Omental fat pad (tissue), 4 donors: ENCODE results near the gene FSTL4. TPM values are rescaled to one million over a fixed set of nuclear protein-coding genes. Genes with fewer than 3 reads are reported as not detected.

Experiments
- ATAC-seq: fragments of 150-250 bp; one replicate; pipeline ENCODE4 v1.9.1; 2016; ENCODE audit warnings: mild to moderate bottlenecking, moderate library complexity; ENCODE audit not compliant: low FRiP score
- DNase-seq: peaks from one replicate; pipeline ENCODE4 v3.0.0-alpha.2; 2019; ENCODE audit warnings: low spot score
- CTCF ChIP-seq, 3 donors: fragments of 450-650 bp; IDR thresholded peaks; one replicate each; pipeline ENCODE4 v1.5.1; 2016 to 2017; ENCODE audit warnings: antibody characterized with exemption in 3 of 3, mild to moderate bottlenecking in 3 of 3, moderate library complexity in 2 of 3
- total RNA-seq, 4 donors: library from RNA; depleted of rRNA; stranded (reverse); fragments of >200 nt; gene quantifications; one replicate each; pipeline ENCODE4 v1.1.0, GENCODE V29; 2016

Gene FSTL4
- total RNA-seq, 4 donors from 2014 or later = 0.32 TPM; not detected in 3

GRCh38 chr5:133581918-133582317, 30.4 kb downstream of the FSTL4 start:
- no peak for TF ChIP-seq CTCF (IDR thresholded peaks at IDR 0.05)
- no peak for DNase-seq
- no peak for ATAC-seq

GRCh38 chr5:133581348-133581747, 31.0 kb downstream of the FSTL4 start:
- DNase-seq = no peak
- ATAC-seq = no peak
- TF ChIP-seq CTCF (IDR thresholded peaks at IDR 0.05) = no peak

GRCh38 chr5:133580618-133581017, 31.7 kb downstream of the FSTL4 start:
- no peak for TF ChIP-seq CTCF (IDR thresholded peaks at IDR 0.05)
- no peak for DNase-seq
- ATAC-seq = no peak

GRCh38 chr5:133579766-133580165, 32.6 kb downstream of the FSTL4 start:
- DNase-seq (no peak), ATAC-seq (no peak)
- TF ChIP-seq CTCF (IDR thresholded peaks at IDR 0.05) = no peak

GRCh38 chr5:133569347-133569746, 43.0 kb downstream of the FSTL4 start:
- ATAC-seq (no peak), DNase-seq (no peak)
- no peak for TF ChIP-seq CTCF (IDR thresholded peaks at IDR 0.05)

GRCh38 chr5:133565993-133566392, 46.3 kb downstream of the FSTL4 start:
- ATAC-seq (no peak), DNase-seq (no peak)
- TF ChIP-seq CTCF (IDR thresholded peaks at IDR 0.05) = no peak

GRCh38 chr5:133564921-133565565, 47.3 kb downstream of the FSTL4 start:
- ATAC-seq (no peak), DNase-seq (no peak)
- TF ChIP-seq CTCF (IDR thresholded peaks at IDR 0.05) = no peak
